H1 (cell line): ENCODE data around the gene YPEL5. TPM values are rescaled to one million over a fixed set of nuclear protein-coding genes. Genes with fewer than 3 reads are reported as not detected.

Source experiments
- CTCF ChIA-PET: fragments of 300-600 bp; sonication (Branson Sonifier 250); formaldehyde crosslinking; loops from one replicate; lab custom pipeline; 2021; ENCODE audit not compliant: partially characterized antibody; lab: Charles Lee
- POLR2A ChIA-PET: fragments of 300-600 bp; sonication (Branson Sonifier 250); formaldehyde crosslinking; loops from one replicate; lab custom pipeline; 2021; ENCODE audit warnings: inconsistent platforms; ENCODE audit not compliant: partially characterized antibody; lab: Charles Lee
- DNase-seq, 2 experiments: peaks; one replicate each; pipeline versions ENCODE4 v3.0.0 to v3.0.0-alpha.2; 2010 to 2022; ENCODE audit warnings: low spot score in 2 of 2, low read depth in 1 of 2, mixed read lengths in 1 of 2
- FAIRE-seq: peaks from 2 replicates; lab custom pipeline; 2011; peaks lifted over from hg19 to GRCh38; lab: Jason Lieb, UNC
- H2AFZ ChIP-seq: 2 replicates; pipeline ENCODE4 v1.8.1; 2012; ENCODE audit warnings: low read length, inconsistent platforms
- H2AK5ac ChIP-seq: 2 replicates; pipeline ENCODE4 v1.6.1; 2013; ENCODE audit warnings: low read depth, low read length
- H2BK120ac ChIP-seq: replicated peaks from 2 replicates; pipeline ENCODE3; 2013; ENCODE audit warnings: low read depth, low read length, inconsistent platforms
- H2BK12ac ChIP-seq: 2 replicates; pipeline ENCODE4 v1.6.1; 2013; ENCODE audit warnings: low read depth, low read length
- H2BK15ac ChIP-seq: 2 replicates; pipeline ENCODE4 v1.6.1; 2013; ENCODE audit warnings: low read length
- H2BK20ac ChIP-seq: 2 replicates; pipeline ENCODE4 v1.6.1; 2013; ENCODE audit warnings: low read length
- H2BK5ac ChIP-seq: 2 replicates; pipeline ENCODE4 v1.6.1; 2013; ENCODE audit warnings: low read depth, low read length
- H3K14ac ChIP-seq: 2 replicates; pipeline ENCODE4 v1.6.1; 2013; ENCODE audit warnings: inconsistent platforms; ENCODE audit not compliant: insufficient read length
- H3K18ac ChIP-seq: 2 replicates; pipeline ENCODE4 v1.6.1; 2013; ENCODE audit warnings: low read length; ENCODE audit errors: extremely low read depth
- H3K23ac ChIP-seq: 2 replicates; pipeline ENCODE4 v1.6.1; 2013; ENCODE audit warnings: inconsistent platforms; ENCODE audit not compliant: insufficient read length
- H3K23me2 ChIP-seq: 2 replicates; pipeline ENCODE4 v1.6.1; 2013; ENCODE audit warnings: low read depth, low read length
- H3K27ac ChIP-seq: 2 replicates; pipeline ENCODE4 v1.6.1; 2011; ENCODE audit warnings: low read depth, low read length, inconsistent platforms
- H3K27me3 ChIP-seq, 4 experiments: replicated peaks in 1 of 4; 1 replicate in 1 of 4; 2 replicates in 3 of 4; pipeline versions ENCODE4 v1.6.1 to v1.8.1; 2011 to 2013; ENCODE audit warnings: low read length in 3 of 4, mild to moderate bottlenecking in 3 of 4, inconsistent platforms in 2 of 4, mixed read lengths in 2 of 4, moderate library complexity in 1 of 4; ENCODE audit not compliant: control insufficient read depth in 3 of 4, insufficient read depth in 3 of 4; ENCODE audit errors: extremely low read depth in 1 of 4
- H3K36me3 ChIP-seq, 4 experiments: 2 replicates each; pipeline versions ENCODE4 v1.6.1 to v1.8.1; 2011 to 2013; ENCODE audit warnings: mild to moderate bottlenecking in 4 of 4, low read length in 3 of 4, moderate library complexity in 2 of 4, control low read depth in 1 of 4, inconsistent platforms in 1 of 4; ENCODE audit not compliant: insufficient read depth in 4 of 4, control insufficient read depth in 2 of 4
- H3K4ac ChIP-seq: replicated peaks from 2 replicates; pipeline ENCODE3; 2013; ENCODE audit warnings: low read length, low read depth, mixed read lengths, inconsistent platforms; ENCODE audit not compliant: insufficient read length
- H3K4me1 ChIP-seq, 4 experiments: replicated peaks in 1 of 4; 1 replicate in 1 of 4; 2 replicates in 3 of 4; pipeline versions ENCODE4 v1.6.1 to v1.8.1; 2011 to 2013; ENCODE audit warnings: low read length in 3 of 4, inconsistent platforms in 2 of 4, mixed read lengths in 1 of 4; ENCODE audit not compliant: insufficient read depth in 4 of 4, control insufficient read depth in 3 of 4
- H3K4me2 ChIP-seq, 2 experiments: 2 replicates each; pipeline versions ENCODE4 v1.6.1 to v1.8.1; 2011 to 2013; ENCODE audit warnings: low read depth in 2 of 2, low read length in 2 of 2, control low read depth in 1 of 2, inconsistent platforms in 1 of 2, mild to moderate bottlenecking in 1 of 2; ENCODE audit not compliant: insufficient read depth in 1 of 2
- H3K4me3 ChIP-seq, 4 experiments: fragments of 200-600, 300-600 bp in 1 of 4; sonication (generic), shearing (Covaris generic), sonication (Bioruptor Twin) in 1 of 4; 2 replicates each; pipeline versions ENCODE4 v1.5.1 to v1.8.1; 2011 to 2016; ENCODE audit warnings: low read length in 4 of 4, low read depth in 3 of 4, control low read depth in 2 of 4, inconsistent platforms in 2 of 4, mild to moderate bottlenecking in 2 of 4, mixed read lengths in 1 of 4, moderate library complexity in 1 of 4; ENCODE audit not compliant: insufficient read depth in 2 of 4; ENCODE audit errors: extremely low read depth in 1 of 4
- H3K56ac ChIP-seq: replicated peaks from 2 replicates; pipeline ENCODE3; 2013; ENCODE audit warnings: low read depth, mild to moderate bottlenecking, mixed read lengths, low read length, inconsistent platforms; ENCODE audit not compliant: insufficient read length
- H3K79me1 ChIP-seq: 2 replicates; pipeline ENCODE4 v1.6.1; 2013; ENCODE audit warnings: low read depth, low read length, control low read depth
- H3K79me2 ChIP-seq, 2 experiments: 2 replicates each; pipeline versions ENCODE4 v1.6.1 to v1.8.1; 2012 to 2013; ENCODE audit warnings: low read length in 2 of 2, mild to moderate bottlenecking in 2 of 2, inconsistent platforms in 1 of 2; ENCODE audit not compliant: insufficient read depth in 2 of 2, control insufficient read depth in 1 of 2
- H3K9ac ChIP-seq, 4 experiments: replicated peaks in 1 of 4; 1 replicate in 1 of 4; 2 replicates in 3 of 4; pipeline versions ENCODE4 v1.6.1 to v1.8.1; 2011 to 2013; ENCODE audit warnings: low read depth in 3 of 4, low read length in 3 of 4, control low read depth in 2 of 4, mild to moderate bottlenecking in 2 of 4, moderate library complexity in 2 of 4, inconsistent platforms in 1 of 4; ENCODE audit errors: extremely low read depth in 1 of 4
- H3K9me3 ChIP-seq, 2 experiments: 2 replicates each; pipeline versions ENCODE4 v1.6.1 to v1.8.1; 2012 to 2013; ENCODE audit warnings: mild to moderate bottlenecking in 2 of 2, moderate library complexity in 2 of 2, control low read depth in 1 of 2, inconsistent platforms in 1 of 2, low read depth in 1 of 2, low read length in 1 of 2, mixed read lengths in 1 of 2; ENCODE audit not compliant: insufficient read depth in 2 of 2
- H4K20me1 ChIP-seq, 2 experiments: replicated peaks in 1 of 2; 2 replicates each; pipeline versions ENCODE3 to v1.8.1; 2011 to 2013; ENCODE audit warnings: inconsistent platforms in 2 of 2, low read length in 2 of 2, mild to moderate bottlenecking in 1 of 2; ENCODE audit not compliant: insufficient read depth in 2 of 2, control insufficient read depth in 1 of 2
- H4K5ac ChIP-seq: 2 replicates; pipeline ENCODE4 v1.6.1; 2013; ENCODE audit warnings: low read length, low read depth, mixed read lengths, inconsistent platforms; ENCODE audit not compliant: insufficient read length
- H4K8ac ChIP-seq: 2 replicates; pipeline ENCODE4 v1.8.0; 2013; ENCODE audit warnings: mild to moderate bottlenecking, moderate library complexity, low read length, inconsistent platforms; ENCODE audit not compliant: insufficient read depth; ENCODE audit errors: extremely low read depth
- H4K91ac ChIP-seq: replicated peaks from 2 replicates; pipeline ENCODE3; 2013; ENCODE audit warnings: low read length, mixed read lengths, inconsistent platforms; ENCODE audit not compliant: insufficient read length
- YY1 ChIP-seq: IDR thresholded peaks from 2 replicates; pipeline ENCODE4 v1.6.1; 2011; ENCODE audit warnings: low read depth, mild to moderate bottlenecking, low read length
- WGBS, 2 experiments: shearing (Covaris generic) in 1 of 2; methylation state at CpG; one replicate each; pipeline versions ENCODE4 v1.1.6 to v1.1.7; 2013 to 2015; ENCODE audit warnings: low lambda C conversion rate in 2 of 2, mixed read lengths in 2 of 2, inconsistent platforms in 1 of 2, low coverage in 1 of 2, missing lambda C conversion rate in 1 of 2; ENCODE audit not compliant: insufficient replicate concordance in 2 of 2, insufficient coverage in 1 of 2, insufficient read length in 1 of 2; ENCODE audit errors: extremely low coverage in 1 of 2, missing lambda C conversion rate in 1 of 2; 5-methylcytosine and 5-hydroxymethylcytosine counted together
- polyA plus RNA-seq, 7 experiments: library from polyadenylated mRNA; depleted of rRNA in 3 of 7; stranded (reverse) in 5 of 7; unstranded in 2 of 7; fragments of >200 nt in 5 of 7; fragments of 200-250 nt in 2 of 7; gene quantifications; 1 replicate in 5 of 7; 2 replicates in 1 of 7; 4 replicates in 1 of 7; pipeline versions ENCODE4 v1.2.1 to v1.2.3, GENCODE V29; 2011 to 2013; ENCODE audit warnings: missing spikeins in 2 of 7, mixed read lengths in 2 of 7
- total RNA-seq: library from RNA; stranded (reverse); fragmentation: NEBNext Ultra II Directional; extraction: Animal tissue kit (Norgen Biotek cat#: 25700); gene quantifications from 2 replicates; pipeline ENCODE4 v1.2.1, GENCODE V29; 2021

The YPEL5 gene
- total and polyA plus RNA-seq, 2 of the 8 experiments (the other 6 are each of a cell fraction or from before 2014, with no cell fraction given), result 18.5 to 28.0 TPM

- no peak overlapping the region for H3K14ac ChIP-seq
- H3K4ac ChIP-seq, result no peak overlapping the region
- no peaks in the 10 kb centered on the region for H3K9me3 ChIP-seq
- H3K79me1 ChIP-seq, result no peaks in the 10 kb centered on the region
- peaks cover 0 to 7% (median 2%) of the 10 kb centered on the region in 4 experiments; a peak in 2 of 7 replicates for H3K4me1 ChIP-seq
- ChIA-PET POLR2A (no interaction called here), CTCF (interaction anchor here (0.7 to 1.8 kb wide), 4 partner anchors 9 to 335 kb away, joined by 3 to 8 read pairs (median 4); no protein-coding TSS in a partner anchor)
- H3K18ac ChIP-seq, result no peak overlapping the region
- H2BK15ac ChIP-seq, result no peak overlapping the region
- FAIRE-seq (no peak), DNase-seq (no peak)
- 85% methylated on average over 6 of the region's 6 CpGs; no CpG with 5 or more reads in 1 of the 2 experiments for WGBS, 2 experiments
- H4K8ac ChIP-seq, result no peak overlapping the region
- no peaks in the 10 kb centered on the region for H3K79me2 ChIP-seq
- H2BK120ac ChIP-seq, result no peak overlapping the region
- H3K23me2 ChIP-seq, result no peaks in the 10 kb centered on the region
- H3K4me3 ChIP-seq, result no peak overlapping the region
- H3K23ac ChIP-seq, result no peak overlapping the region
- no peak overlapping the region for H4K91ac ChIP-seq
- no peaks in the 10 kb centered on the region for H4K20me1 ChIP-seq
- H3K4me2 ChIP-seq, result no peak overlapping the region
- H2BK12ac ChIP-seq, result no peak overlapping the region
- no peaks in the 10 kb centered on the region for H3K27me3 ChIP-seq
- H3K9ac ChIP-seq, result no peak overlapping the region
- no peak overlapping the region for H3K56ac ChIP-seq
- H3K36me3 ChIP-seq, result no peaks in the 10 kb centered on the region
- H4K5ac ChIP-seq, result no peak overlapping the region
- no peak overlapping the region for H2AK5ac ChIP-seq
- no peak overlapping the region for H2AFZ ChIP-seq
- H2BK20ac ChIP-seq, result no peak overlapping the region
- no peak overlapping the region for H2BK5ac ChIP-seq
- no peak overlapping the region for H3K27ac ChIP-seq
- TF ChIP-seq YY1, result no peak
Observed at GRCh38 chr2:30110773-30111172, 36.0 kb upstream of the YPEL5 start.
